GM19240 (cell line): Measurements from ENCODE around the gene CD300LD.

Experiments
- DNase-seq: peaks from one replicate; pipeline ENCODE4 v3.0.0; 2011; ENCODE audit warnings: low spot score; ENCODE audit not compliant: insufficient read length

The CD300LD gene

DNA sequence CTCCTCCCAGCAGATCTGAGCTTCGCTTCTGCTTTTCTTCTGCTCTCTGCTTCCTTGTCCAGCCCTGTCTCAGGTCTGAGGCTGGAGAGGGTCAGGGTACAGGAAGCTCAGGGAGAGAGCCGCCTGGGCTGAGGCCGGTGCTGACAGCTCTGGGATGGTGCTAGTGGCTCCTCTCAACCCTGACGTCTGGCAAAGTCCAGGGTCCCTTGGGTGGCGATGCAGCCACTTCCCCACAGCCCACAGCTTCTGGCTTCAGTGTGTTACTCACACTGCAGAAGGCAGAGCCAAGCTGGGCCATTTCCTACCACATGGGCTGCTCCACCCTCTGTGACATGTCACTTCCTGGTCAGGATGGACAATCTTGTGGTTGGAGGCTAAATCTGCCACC, 46.2 kb downstream of the CD300LD start, which contains the start of gene CD300C:
Gene CD300C (minus strand): TSS at position 273 of the 388 bp plus-strand sequence. CDS start 333 bp downstream, outside the sequence.
- DNase-seq, result no peak

DNA sequence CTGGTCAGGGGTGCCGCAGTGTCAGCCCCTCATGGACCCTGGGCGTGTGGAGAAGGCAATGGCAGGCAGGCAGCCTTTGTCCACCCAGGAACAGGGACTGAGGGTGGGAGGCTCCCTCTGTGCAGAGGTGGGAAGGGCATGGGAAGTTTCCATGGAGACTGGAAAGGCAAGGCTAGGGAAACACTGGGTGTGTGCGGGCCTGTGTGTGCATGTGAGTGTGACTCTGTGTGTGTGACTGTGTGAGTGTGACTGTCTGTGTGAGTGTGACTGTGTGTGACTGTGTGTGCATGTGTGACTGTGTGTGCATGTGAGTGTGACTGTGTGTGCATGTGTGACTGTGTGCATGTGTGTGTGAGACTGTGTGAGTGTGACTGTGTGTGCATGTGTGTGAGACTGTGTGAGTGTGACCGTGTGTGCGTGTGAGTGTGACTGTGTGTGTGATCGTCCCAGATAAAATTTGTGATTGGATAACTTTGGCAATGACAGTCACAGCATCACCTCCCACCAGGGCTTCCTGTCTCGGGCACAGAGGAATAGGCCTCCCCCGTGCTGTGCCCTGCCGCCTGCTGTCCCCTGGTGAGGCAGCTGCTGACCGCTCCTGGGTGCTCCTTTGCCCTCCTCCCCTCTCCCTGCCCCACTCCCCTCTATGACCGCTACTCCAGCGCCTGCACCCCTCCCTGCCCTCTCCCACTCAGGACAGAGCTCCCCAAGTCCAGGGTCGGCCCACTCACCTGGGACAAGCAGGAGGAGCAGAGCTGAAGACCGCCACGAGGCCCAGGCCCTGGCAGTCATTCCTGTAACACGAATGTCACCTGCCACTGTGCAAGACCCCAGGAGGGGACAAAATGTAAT, 46.9 kb downstream of the CD300LD start:
- DNase-seq, result no peak

DNA sequence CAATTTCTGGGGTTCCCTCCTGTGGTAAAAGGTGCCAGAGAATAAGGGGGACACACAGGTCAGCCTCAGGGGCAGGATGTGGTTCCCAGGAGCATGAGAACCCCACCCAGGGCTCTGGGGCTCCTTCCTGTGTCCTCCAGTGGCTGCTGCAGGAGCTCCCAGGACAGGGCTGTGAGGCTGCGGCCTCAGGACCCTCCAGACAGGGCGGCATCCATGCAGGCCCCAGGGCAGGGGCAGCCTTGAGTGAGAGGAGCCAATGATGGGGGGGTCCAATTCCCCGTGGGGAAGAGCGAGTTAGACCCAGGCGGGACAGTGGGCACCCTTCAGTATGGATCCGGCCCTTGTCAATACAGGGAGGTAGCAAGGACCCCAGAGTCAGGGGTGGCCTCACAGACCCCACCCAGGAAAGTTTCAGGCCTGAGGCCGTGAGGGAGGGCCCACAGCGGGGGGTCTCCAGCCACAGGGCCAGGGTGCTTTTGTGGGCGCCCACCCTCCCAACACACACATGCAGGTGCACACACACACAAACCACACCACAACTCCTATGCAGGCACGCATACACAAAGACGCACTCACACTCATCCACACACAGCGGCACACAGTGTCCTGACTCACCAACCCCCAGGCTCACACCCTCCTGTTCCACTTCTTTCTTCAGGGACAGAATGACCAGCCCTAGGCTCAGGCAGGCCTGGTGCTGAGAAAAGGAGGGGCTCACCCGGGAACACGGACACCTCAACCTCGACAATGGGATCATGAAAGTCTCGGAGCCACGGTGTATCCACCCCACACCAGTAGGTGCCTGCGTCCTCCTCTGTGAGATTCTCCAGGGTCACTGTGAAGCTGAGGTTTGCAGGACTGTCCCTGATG, 48.0 kb downstream of the CD300LD start:
- DNase-seq, result no peak

DNA sequence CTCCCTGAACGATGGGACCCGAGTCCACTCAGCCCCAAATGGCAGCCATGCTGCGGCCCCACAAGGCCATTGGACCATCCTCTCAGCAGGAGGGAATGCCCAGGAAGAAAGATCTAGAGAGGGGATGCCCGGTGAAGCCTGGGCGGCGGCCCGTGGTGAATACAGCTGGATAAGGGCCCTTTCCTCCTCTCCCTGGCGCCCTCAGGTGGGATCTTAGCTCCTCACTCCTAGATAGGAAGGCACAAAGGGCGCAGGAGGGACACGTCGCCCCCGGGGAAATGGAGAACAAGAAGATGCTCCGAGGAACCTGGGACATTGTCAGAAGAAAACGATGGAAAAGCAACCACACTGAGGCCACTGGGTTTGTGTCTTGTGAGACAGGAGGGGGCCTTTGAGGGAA, 48.7 kb downstream of the CD300LD start:
- DNase-seq, result no peak

DNA sequence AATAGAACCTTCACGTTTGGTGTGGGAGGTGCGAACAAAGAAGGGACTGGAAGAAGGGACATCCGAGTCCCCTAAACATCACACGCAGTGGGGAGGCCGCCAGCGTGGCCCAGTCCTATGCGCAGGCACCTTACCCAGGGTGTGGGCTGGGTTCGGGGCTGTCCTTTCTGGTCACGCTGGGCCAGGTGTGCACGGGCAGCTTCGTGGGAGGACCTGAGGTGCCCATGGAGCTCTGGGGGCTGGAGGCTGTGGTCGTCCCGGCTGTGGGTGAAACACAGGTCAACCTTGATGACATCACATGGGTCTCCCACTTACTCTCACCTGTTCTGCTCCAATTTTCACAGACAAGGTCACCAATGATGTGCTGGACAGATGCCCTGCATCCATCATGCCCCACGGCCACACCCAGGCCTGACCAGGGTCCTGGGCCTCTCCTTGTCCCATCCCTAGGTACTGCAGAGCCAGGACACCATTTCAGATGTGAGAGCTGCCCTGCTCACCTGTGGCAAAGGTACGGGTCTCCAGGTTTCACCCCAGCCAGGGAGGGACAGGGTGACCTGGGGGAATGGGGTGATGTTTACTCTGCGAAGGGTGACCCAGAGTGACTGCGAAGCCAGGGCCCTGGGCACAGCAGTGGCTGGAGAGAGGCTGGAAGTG, 49.2 kb downstream of the CD300LD start:
- no peak for DNase-seq

DNA sequence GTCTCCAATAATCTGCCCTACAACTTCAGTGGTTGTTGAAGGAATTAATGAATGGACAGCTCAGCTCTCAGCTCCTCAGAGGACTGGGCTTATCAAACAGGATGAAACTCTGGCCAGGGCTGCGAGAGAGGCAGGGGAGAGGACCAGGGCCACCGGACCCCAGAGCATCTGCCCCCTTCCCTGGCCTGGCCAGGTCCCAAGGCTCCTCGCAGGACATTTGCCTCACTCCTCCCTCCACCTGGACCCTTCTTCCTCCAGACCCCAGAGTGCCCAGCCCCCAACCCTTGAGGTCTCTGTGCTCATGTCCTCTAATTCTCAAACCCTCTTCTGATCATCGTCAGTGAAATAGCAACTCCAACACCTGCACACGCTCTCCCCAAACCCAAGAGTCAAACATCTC, 49.9 kb downstream of the CD300LD start:
- no peak for DNase-seq

DNA sequence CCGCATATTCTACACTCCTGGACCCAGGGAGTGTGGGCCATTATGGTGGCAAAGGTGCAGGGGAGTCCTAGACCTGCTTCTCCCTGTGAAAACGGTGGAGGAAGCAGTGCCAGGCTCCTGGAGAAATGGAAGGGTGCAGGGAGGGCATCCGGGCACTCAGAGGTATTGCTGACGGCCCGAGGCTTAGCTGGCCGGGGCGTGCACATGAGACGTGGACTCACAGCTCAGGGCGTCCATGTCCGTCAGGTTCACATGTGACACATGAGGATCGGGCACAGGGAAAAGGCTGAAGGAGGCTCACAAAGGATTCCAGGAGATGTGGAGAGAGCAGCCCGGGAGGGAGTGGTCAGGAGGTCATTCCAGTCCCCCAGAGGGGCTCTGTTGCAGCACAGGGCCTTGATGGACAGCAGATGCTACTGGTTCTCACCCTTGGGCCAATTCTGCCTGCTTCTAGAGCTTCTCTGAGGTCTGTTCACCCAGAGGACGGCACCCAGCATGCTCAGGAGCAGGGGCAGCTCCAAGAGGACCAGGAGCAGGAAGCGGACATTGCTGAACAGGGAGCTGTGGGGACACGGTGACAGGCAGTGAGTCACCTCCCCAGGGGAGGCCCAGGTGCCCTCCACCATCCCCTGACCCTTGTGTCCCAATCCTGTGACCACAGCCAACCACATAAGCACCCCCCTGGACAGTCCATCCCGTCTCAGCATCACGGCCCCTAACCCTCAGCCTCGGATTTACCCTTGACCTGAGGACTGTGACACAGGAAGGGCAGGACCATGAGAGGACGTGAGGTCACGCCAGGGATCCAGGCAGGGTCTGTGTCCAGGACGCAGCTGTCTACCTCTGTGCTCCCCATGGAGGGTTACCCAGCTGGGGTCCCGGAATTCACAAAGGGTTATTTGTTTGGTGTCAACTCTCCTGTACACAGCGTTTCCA, 50.6 kb downstream of the CD300LD start:
- DNase-seq, result no peak

DNA sequence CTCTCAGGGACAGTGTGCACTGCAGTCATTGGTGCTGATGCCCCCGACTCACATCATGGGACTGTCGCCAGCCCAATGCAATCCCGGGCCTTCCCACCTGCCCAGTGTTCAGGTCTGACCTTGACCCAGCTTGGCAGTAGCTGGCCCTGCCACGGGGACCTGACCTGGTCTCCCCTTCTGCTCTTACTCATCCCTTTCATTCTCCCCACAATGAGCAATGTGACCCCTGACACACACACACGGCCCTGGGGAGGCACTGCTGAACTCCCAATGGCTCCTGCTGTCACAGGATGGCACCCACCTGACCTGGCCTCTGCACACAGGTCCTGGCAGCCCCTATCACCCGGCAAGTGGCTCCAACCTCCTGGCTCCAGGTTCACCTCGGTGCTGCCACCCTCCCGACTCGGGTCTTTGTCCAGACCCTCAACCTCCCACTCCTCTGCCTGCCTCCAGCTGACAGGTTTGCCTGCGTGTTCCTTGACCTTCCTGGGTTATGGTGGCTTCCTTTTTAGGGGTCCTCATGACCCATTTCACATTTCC, 52.7 kb downstream of the CD300LD start:
- DNase-seq, result no peak

DNA sequence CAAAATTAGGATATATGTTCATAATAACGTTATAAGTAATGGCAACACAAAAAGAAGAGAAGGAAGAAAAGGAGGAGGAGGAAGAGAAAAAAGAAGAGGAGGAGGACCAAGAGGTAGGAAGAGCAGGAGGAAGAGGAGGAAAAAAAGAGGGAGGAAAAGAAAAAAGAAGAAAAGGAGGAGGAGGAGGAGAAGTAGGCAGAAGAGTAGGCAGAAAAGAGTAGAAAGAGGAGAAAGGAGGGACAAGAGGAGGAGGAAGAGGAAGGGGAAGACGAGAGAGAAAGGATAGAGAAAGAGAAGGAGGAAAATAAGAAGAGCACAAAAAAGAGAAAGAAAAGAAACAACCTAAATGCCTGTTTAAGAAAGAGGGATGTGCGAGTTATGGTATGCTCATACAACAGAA, 55.2 kb downstream of the CD300LD start:
- DNase-seq, result no peak

DNA sequence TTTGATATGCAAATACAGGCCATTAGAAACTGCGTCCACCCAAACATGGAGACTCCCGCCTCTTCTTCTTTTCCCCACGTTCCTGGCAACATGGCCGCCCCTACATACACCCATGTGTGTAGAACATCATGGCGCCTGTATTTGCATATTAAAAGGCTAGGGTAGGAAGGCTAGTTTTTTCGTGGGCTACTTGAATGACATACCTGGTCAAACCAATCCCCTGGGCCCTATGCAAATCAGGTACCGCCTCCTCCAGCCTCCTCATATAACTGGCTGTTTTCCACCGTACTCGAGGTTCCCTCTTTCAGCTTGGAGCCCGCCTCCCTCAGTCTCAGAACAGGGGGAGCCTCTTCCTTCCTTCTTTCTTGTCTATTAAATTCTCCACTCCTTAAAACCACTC, 60.0 kb downstream of the CD300LD start:
- DNase-seq, result no peak

DNA sequence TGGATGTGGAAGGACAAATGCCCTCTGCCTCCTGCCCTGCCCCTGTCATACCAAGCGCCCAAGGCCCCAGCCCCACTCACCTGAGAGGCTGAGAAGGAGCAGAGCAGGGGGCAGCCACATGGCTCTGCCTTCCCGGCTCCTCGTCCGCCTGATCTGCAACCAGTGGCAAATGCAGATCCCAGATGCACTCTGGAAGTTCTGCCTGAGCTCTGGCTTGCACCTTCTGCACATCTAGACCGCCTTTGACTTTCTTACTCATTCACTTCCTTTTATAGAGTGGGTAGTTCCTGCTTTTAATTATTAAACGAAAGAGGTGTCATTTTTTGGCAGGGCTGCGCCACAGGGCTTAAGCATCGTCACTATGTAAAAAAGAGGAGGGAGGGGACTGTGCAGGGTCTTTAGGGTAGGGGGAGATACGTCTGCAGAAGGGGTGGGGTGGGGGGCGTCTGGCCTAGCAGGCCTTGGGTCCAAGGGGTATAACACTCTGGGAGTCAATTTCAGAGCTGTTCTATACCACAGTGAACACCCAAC, 60.8 kb downstream of the CD300LD start, which contains the start of gene CD300LB:
Gene CD300LB (minus strand): TSS at position 245 of the 531 bp plus-strand sequence. CDS start 125 bp downstream, at position 120.
- DNase-seq, result no peak

DNA sequence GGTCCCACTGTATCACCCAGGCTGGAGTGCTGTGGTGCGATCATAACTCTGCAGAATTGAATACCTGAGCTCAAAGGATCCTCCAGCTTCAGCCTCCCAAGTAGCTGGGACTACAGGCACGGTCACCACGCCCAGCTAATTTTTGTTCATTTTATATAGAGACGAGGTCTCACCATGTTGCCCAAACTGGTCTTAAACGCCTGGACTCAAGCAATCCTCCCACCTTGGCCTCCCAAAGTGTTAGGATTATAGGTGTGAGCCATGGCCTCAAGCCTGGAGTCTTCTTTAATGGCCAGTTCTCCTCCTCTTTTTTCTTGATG, 61.3 kb downstream of the CD300LD start:
- no peak for DNase-seq
